ENCODE results near the gene MROH2B.

DNA sequence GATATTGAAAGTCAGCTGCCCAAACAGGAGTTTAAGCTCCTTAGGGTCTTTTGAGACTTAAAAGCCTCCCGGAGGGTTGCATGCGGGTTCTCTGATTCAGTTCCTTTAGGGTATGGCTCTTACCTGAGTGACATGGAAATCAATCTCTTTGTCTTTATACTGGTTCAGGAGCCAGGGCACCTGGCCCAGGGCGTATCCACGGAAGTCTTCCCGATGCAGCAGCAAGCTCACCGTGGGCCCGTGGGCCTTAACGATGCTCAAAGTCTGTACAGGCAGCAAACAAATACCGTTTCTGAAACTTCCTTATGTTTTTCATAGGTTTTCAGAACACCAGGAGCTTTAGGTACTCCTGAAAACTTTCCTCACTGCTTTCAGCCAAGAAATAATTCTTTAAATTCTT is 13.2 kb downstream of the MROH2B start:
- TF ChIP-seq BCL6 (CRISPR knock-in tag; IDR thresholded peaks at IDR 0.05) (no peak), ZBTB33 (CRISPR knock-in tag; IDR thresholded peaks at IDR 0.05) (no peak), POLR2AphosphoS5 (IDR thresholded peaks at IDR 0.05; ENCODE audit: low read depth, low read length) (no peak), ZNF496 (CRISPR knock-in tag; IDR thresholded peaks at IDR 0.05; ENCODE audit: insufficient replicate concordance) (no peak), EP300 (IDR thresholded peaks at IDR 0.05; ENCODE audit: low read depth in 2 of 2, low read length in 2 of 2) (no peak), EP300 (CRISPR knock-in tag; IDR thresholded peaks at IDR 0.05; ENCODE audit: borderline replicate concordance) (no peak), ZFAT (CRISPR knock-in tag; conservative IDR thresholded peaks at IDR 0.05) (no peak), FOXK2 (IDR thresholded peaks at IDR 0.05) (no peak), MYC (CRISPR knock-in tag; IDR thresholded peaks at IDR 0.05; ENCODE audit: borderline replicate concordance) (no peak), TCF7L2 (IDR thresholded peaks at IDR 0.05; ENCODE audit: low read depth, low read length) (no peak), IRF2 (CRISPR knock-in tag; IDR thresholded peaks at IDR 0.05) (no peak), POLR2A (IDR thresholded peaks at IDR 0.05; ENCODE audit: insufficient read depth in 1 of 2, low read depth in 2 of 2, low read length in 2 of 2) (no peak)
- TF ChIP-seq, protein P1, sequence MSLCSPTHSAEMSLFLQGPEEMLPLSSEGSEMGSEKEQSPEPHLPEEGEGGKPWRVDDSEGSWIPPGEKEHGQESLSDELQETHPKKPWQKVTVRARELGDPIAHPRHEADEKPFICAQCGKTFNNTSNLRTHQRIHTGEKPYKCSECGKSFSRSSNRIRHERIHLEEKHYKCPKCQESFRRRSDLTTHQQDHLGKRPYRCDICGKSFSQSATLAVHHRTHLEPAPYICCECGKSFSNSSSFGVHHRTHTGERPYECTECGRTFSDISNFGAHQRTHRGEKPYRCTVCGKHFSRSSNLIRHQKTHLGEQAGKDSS (CRISPR knock-in tag; IDR thresholded peaks at IDR 0.05; ENCODE audit: borderline replicate concordance, low read depth): no peak

All from HepG2 (cell line).